ENCODE measurements around the gene GABBR2.

DNA sequence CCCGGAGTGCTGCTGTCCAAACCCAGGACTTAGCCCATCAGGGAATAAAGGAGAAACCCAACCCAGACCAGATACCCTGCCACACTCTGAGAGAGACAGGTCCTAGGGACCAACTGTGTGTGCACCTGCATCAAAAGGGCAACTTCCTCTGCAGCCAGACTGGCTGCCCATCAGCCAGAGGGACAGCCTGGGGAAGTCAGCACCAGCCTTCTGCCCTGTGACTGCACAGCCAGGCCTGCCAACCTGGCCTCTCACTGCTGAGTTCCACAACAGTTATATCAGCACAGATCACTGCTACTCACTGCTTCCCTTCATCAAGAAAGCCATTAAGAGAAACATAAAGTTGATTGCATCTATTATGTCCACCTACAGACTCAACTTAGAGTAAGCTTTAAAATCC lies 18.0 kb downstream of the GABBR2 start:
- TF ChIP-seq, protein P1, sequence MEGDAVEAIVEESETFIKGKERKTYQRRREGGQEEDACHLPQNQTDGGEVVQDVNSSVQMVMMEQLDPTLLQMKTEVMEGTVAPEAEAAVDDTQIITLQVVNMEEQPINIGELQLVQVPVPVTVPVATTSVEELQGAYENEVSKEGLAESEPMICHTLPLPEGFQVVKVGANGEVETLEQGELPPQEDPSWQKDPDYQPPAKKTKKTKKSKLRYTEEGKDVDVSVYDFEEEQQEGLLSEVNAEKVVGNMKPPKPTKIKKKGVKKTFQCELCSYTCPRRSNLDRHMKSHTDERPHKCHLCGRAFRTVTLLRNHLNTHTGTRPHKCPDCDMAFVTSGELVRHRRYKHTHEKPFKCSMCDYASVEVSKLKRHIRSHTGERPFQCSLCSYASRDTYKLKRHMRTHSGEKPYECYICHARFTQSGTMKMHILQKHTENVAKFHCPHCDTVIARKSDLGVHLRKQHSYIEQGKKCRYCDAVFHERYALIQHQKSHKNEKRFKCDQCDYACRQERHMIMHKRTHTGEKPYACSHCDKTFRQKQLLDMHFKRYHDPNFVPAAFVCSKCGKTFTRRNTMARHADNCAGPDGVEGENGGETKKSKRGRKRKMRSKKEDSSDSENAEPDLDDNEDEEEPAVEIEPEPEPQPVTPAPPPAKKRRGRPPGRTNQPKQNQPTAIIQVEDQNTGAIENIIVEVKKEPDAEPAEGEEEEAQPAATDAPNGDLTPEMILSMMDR (IDR thresholded peaks at IDR 0.05): no peak
- TF ChIP-seq POLR2AphosphoS5 (IDR thresholded peaks at IDR 0.05; ENCODE audit: low read depth, low read length): no peak
- TF ChIP-seq REST (IDR thresholded peaks at IDR 0.05; ENCODE audit: insufficient read depth in 1 of 2, low read depth in 2 of 2, low read length in 1 of 2): no peak
- no peak for TF ChIP-seq TCF7L2 (IDR thresholded peaks at IDR 0.05; ENCODE audit: low read depth, low read length)
- TF ChIP-seq SIN3A (IDR thresholded peaks at IDR 0.05; ENCODE audit: borderline replicate concordance, insufficient read depth, low read depth, low read length): no peak
